Measurements from ENCODE around the gene STYXL2.

STYXL2 gene

GRCh38 chr1:167118188-167118587 is 24.3 kb downstream of the STYXL2 start:
- DNase-seq (ENCODE audit: low read depth): no peak
- no peak overlapping the region for H3K4me3 ChIP-seq (ENCODE audit: control insufficient read depth, low read depth, low read length)
- no peak for TF ChIP-seq CTCF (conservative IDR thresholded peaks at IDR 0.05; ENCODE audit: control insufficient read depth, insufficient read depth, low read depth, low read length)

- no peak for DNase-seq (ENCODE audit: low read depth)
- no peak for TF ChIP-seq CTCF (conservative IDR thresholded peaks at IDR 0.05; ENCODE audit: control insufficient read depth, insufficient read depth, low read depth, low read length)
- no peak overlapping the region for H3K4me3 ChIP-seq (ENCODE audit: control insufficient read depth, low read depth, low read length)
These were observed 25.8 kb downstream of the STYXL2 start for GRCh38 chr1:167119696-167120095.

GRCh38 chr1:167120899-167121298 is 27.0 kb downstream of the STYXL2 start:
- H3K4me3 ChIP-seq (ENCODE audit: control insufficient read depth, low read depth, low read length): peak overlapping the region; percentile 7
- no peak for DNase-seq (ENCODE audit: low read depth)
- no peak for TF ChIP-seq CTCF (conservative IDR thresholded peaks at IDR 0.05; ENCODE audit: control insufficient read depth, insufficient read depth, low read depth, low read length)

GRCh38 chr1:167121375-167122120 is 27.7 kb downstream of the STYXL2 start:
- TF ChIP-seq CTCF (conservative IDR thresholded peaks at IDR 0.05; ENCODE audit: control insufficient read depth, insufficient read depth, low read depth, low read length): no peak
- DNase-seq (ENCODE audit: low read depth): peak; percentile 20
- peak overlapping the region; percentile 7 for H3K4me3 ChIP-seq (ENCODE audit: control insufficient read depth, low read depth, low read length)

GRCh38 chr1:167122121-167122480 is 28.2 kb downstream of the STYXL2 start:
- no peak for TF ChIP-seq CTCF (conservative IDR thresholded peaks at IDR 0.05; ENCODE audit: control insufficient read depth, insufficient read depth, low read depth, low read length)
- DNase-seq (ENCODE audit: low read depth): no peak
- H3K4me3 ChIP-seq (ENCODE audit: control insufficient read depth, low read depth, low read length): no peak overlapping the region

- no peak overlapping the region for H3K4me3 ChIP-seq (ENCODE audit: control insufficient read depth, low read depth, low read length)
- no peak for DNase-seq (ENCODE audit: low read depth)
- no peak for TF ChIP-seq CTCF (conservative IDR thresholded peaks at IDR 0.05; ENCODE audit: control insufficient read depth, insufficient read depth, low read depth, low read length)
These were observed 28.7 kb downstream of the STYXL2 start for GRCh38 chr1:167122568-167122967.
